CMK (cell line): ENCODE measurements around the gene BMPR1B.

Experiments used
- DNase-seq: peaks from one replicate; pipeline ENCODE4 v3.0.0-alpha.2; 2010; ENCODE audit warnings: low read depth

The BMPR1B gene

GRCh38 chr4:94912606-94913005 lies 154.9 kb downstream of the BMPR1B start:
- DNase-seq, result no peak

GRCh38 chr4:94913316-94913715 lies 155.6 kb downstream of the BMPR1B start:
- no peak for DNase-seq

- no peak for DNase-seq
These were observed 159.4 kb downstream of the BMPR1B start for GRCh38 chr4:94917146-94917545.

- DNase-seq, result no peak
These were observed 160.8 kb downstream of the BMPR1B start for GRCh38 chr4:94918543-94918942.

- no peak for DNase-seq
These were observed 162.6 kb downstream of the BMPR1B start for GRCh38 chr4:94920369-94920768.

DNA sequence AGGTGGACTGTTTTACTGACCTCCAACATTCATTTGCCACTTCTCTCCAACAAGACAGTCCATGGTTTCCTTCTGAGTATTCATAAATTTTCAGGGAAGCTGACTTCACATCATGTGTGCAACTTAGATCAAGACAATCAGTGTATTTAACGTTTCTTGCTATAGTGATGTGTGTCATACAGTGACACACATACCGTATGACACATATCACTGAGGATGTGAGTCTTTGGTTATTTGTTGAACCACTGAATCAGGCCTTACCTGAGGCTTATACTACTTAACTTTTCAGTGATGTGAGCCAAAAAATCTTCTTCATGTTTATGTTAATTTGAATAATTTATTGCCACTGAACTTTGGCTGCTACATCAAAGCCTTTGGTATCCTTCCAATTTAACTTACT lies 166.8 kb downstream of the BMPR1B start:
- DNase-seq, result no peak

- no peak for DNase-seq
These were observed 168.1 kb downstream of the BMPR1B start for GRCh38 chr4:94925764-94926347.

DNA sequence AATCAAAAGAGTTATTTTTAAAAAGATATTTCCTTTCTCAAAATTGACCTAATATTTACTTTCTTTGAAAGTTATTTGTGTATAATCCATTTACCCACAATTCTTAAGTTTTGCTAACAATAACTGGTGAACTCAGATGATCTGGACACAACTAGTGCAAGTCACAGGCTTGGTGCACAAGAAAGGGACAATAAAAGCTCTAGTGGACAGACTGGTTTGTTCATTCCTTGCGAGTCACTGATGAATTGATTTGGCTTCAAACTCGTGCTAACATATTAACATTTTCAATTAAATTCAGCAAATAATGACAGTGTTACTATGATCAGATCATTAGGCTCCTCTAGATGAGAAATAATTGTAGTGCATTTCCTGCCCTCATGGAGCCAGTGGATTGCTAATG lies 169.2 kb downstream of the BMPR1B start:
- DNase-seq, result no peak

- DNase-seq, result no peak
These were observed 169.9 kb downstream of the BMPR1B start for GRCh38 chr4:94927696-94928095.

- DNase-seq, result no peak
These were observed 171.9 kb downstream of the BMPR1B start for GRCh38 chr4:94929696-94930095.

- no peak for DNase-seq
These were observed 173.9 kb downstream of the BMPR1B start for GRCh38 chr4:94931626-94932025.

DNA sequence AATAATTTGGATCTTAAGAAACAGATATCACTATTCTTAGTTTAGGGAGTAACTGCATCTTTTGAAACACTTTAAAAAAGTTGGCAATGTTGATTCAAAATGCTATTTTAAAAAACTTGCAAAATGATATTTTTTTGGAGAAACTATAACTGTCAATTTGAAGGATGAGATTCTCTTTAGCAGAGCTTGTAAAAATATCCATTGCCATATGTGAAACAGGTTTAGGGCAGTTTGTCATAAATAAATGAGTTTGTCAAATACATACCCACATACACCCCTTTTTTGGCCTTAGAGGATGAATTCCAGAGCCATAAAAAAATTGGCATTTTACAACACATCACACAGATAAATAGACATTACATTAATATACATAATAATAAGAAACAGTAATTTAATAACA lies 174.6 kb downstream of the BMPR1B start:
- DNase-seq, result no peak

GRCh38 chr4:94933799-94934198 lies 176.0 kb downstream of the BMPR1B start:
- no peak for DNase-seq

- DNase-seq, result no peak
These were observed 176.4 kb downstream of the BMPR1B start for GRCh38 chr4:94934201-94934600.

- DNase-seq, result no peak
These were observed 177.1 kb downstream of the BMPR1B start for GRCh38 chr4:94934864-94935263.

- DNase-seq, result no peak
These were observed 179.1 kb downstream of the BMPR1B start for GRCh38 chr4:94936854-94937253.

DNA sequence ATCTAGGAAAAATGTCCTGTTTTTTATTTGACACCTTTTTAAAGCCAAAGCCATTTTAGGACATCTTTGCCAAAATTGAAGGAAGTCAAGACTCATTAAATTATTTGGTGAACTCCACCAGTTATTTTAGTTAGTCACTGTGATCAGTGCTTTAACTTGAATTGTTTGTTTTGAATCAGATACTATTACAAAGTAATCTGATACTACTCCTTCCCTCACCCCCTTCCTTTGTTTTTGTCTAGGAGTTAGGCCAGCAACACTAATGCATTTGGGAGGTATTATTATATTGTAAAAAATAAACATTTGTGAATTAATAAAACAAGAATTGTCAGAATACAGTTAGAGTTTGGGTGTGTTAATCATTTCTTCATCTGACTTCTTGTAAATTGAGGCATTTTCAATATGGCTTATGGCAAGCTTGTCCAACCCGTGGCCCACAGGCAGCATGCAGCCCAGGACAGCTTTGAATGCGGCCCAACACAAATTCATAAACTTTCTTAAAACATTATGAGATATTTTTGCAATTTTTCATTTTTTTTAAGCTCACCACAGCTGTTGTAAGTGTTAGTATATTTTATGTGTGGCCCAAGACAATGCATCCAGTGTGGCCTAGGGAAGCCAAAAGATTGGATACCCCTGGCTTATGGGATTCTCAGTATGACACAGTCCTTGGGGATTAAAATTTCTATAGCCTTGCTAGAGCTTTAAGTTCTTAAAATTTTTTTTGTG lies 182.2 kb downstream of the BMPR1B start:
- no peak for DNase-seq

DNA sequence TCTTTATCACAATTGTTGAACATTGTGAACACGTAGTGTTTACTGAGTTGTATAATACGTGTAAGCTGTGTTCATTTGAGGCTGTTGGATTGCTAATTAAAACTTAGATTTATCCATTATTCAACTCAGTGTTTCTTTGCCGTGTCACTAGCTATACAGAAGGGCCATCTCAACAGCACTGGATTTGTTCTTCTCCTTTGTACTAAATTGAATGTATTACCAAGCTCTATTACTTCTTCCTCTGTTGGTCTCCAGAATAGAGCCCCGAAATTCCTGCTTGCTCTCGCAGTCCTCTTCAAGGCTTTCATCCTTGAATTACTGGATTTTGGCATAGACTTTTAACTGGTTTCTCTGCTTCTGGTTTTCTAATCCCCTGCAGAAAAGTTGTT lies 182.8 kb downstream of the BMPR1B start:
- no peak for DNase-seq

GRCh38 chr4:94941706-94942105 lies 184.0 kb downstream of the BMPR1B start:
- DNase-seq, result no peak

- DNase-seq, result no peak
These were observed 187.0 kb downstream of the BMPR1B start for GRCh38 chr4:94944726-94945125.

DNA sequence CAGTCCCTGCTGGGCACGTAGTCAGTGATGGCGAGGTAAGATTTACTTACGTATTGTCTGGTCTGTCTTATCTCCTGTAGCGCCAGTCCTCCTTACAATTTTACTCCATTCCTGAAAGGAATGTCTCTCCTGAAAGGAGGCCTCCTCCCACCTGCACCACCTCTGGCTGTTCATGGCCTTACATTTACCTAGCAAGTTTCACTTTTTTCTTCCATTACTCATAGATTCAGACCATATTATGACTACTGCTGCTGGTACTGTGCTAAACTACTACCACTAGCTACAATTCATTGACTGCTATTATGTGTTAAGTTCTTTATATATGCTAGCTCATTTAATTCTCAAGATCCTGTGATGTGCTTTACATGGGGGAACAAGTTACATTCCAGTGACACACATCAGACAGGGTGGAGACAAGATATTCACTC lies 189.9 kb downstream of the BMPR1B start:
- DNase-seq, result no peak

- no peak for DNase-seq
These were observed 196.5 kb downstream of the BMPR1B start for GRCh38 chr4:94954251-94954650.

DNA sequence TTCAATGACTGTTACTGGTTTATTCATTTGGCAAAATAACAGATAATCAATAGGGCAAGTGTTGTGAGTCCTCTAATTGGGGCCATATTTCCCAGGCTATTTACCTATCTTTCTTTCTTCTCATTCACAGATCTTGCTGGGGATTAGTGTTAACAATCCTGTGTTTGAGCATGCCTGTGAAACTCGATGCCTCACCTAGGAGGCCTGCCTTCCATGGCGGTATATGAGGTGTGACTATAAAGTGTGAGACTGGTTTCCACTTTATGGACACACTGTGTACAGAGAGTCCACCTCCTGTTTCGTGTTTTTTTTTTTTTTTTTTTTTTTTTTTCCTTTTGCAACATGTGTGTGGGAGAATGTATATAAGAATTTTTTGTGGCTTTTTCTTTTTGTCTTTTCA lies 199.3 kb downstream of the BMPR1B start:
- no peak for DNase-seq

- DNase-seq, result no peak
These were observed 201.6 kb downstream of the BMPR1B start for GRCh38 chr4:94959307-94959706.
